CD4-positive, CD25-positive, alpha-beta regulatory T cell (primary cell): ENCODE data around the gene BLOC1S4. TPM values are rescaled to one million over a fixed set of nuclear protein-coding genes. Genes with fewer than 3 reads are reported as not detected.

ENCODE experiments used
- ATAC-seq, 2 donors: fragments of 150-1000 bp; cut with Tn5 transposase; one replicate each; pipeline ENCODE4 v1.10.0; 2021; ENCODE audit warnings: low read depth in 2 of 2, moderate number of reproducible peaks in 2 of 2, moderate library complexity in 1 of 2
- DNase-seq, 3 donors: peaks; one replicate each; pipeline versions ENCODE4 v3.0.0 to v3.0.0-alpha.2; 2012 to 2022; ENCODE audit warnings: mixed read lengths in 1 of 3
- H3K27ac ChIP-seq: one replicate; pipeline ENCODE4 v1.7.0; 2013; ENCODE audit warnings: mild to moderate bottlenecking, low read length; ENCODE audit not compliant: insufficient read depth, poor library complexity, severe bottlenecking
- H3K27me3 ChIP-seq: one replicate; pipeline ENCODE4 v1.7.0; 2013; ENCODE audit warnings: low read length; ENCODE audit not compliant: control insufficient read depth, insufficient read depth
- H3K36me3 ChIP-seq: one replicate; pipeline ENCODE4 v1.7.0; 2013; ENCODE audit warnings: mild to moderate bottlenecking, low read length, moderate library complexity; ENCODE audit not compliant: control insufficient read depth, insufficient read depth
- H3K4me1 ChIP-seq: 2 replicates; pipeline ENCODE4 v1.7.0; 2013; ENCODE audit warnings: mild to moderate bottlenecking, low read length; ENCODE audit not compliant: insufficient read depth, control insufficient read depth, poor library complexity, severe bottlenecking
- H3K4me3 ChIP-seq: one replicate; pipeline ENCODE4 v1.7.0; 2013; ENCODE audit warnings: low read depth, mild to moderate bottlenecking, low read length, moderate library complexity
- H3K9me3 ChIP-seq, 2 experiments: 1 replicate in 1 of 2; 2 replicates in 1 of 2; pipeline ENCODE4 v1.7.0; 2013; ENCODE audit warnings: low read length in 2 of 2, mild to moderate bottlenecking in 1 of 2, moderate library complexity in 1 of 2; ENCODE audit not compliant: control insufficient read depth in 2 of 2
- H3K27ac Mint-ChIP-seq, 3 donors: one replicate each; pipeline ENCODE4 v1.8.0; 2020 to 2022; ENCODE audit warnings: mild to moderate bottlenecking in 3 of 3, mixed read lengths in 3 of 3, moderate library complexity in 2 of 3
- H3K27me3 Mint-ChIP-seq: one replicate; pipeline ENCODE4 v1.8.0; 2022; ENCODE audit warnings: mild to moderate bottlenecking, mixed read lengths
- H3K36me3 Mint-ChIP-seq: one replicate; pipeline ENCODE4 v1.8.0; 2020; ENCODE audit warnings: mixed read lengths
- H3K4me1 Mint-ChIP-seq, 4 donors: one replicate each; pipeline ENCODE4 v1.8.0; 2020 to 2022; ENCODE audit warnings: mixed read lengths in 4 of 4, mild to moderate bottlenecking in 1 of 4
- H3K4me3 Mint-ChIP-seq, 4 donors: one replicate each; pipeline ENCODE4 v1.8.0; 2020 to 2022; ENCODE audit warnings: mild to moderate bottlenecking in 4 of 4, mixed read lengths in 4 of 4, moderate library complexity in 3 of 4
- H3K9me3 Mint-ChIP-seq, 7 donors: one replicate each; pipeline ENCODE4 v1.8.0; 2020 to 2022; ENCODE audit warnings: mixed read lengths in 7 of 7, mild to moderate bottlenecking in 3 of 7, moderate library complexity in 2 of 7
- polyA plus RNA-seq, 4 donors: library from polyadenylated mRNA; unstranded; fragments of 300-500 nt; fragmentation: Illumina TruSeq; gene quantifications; one replicate each; pipeline ENCODE4 v1.2.3, GENCODE V29; 2021
- total RNA-seq: library from RNA; stranded (reverse); gene quantifications from one replicate; pipeline ENCODE4 v1.2.3, GENCODE V29; 2022

BLOC1S4 gene
- total and polyA plus RNA-seq, 5 donors from 2014 or later = 27.5 to 103 (median 91.0) TPM

DNA sequence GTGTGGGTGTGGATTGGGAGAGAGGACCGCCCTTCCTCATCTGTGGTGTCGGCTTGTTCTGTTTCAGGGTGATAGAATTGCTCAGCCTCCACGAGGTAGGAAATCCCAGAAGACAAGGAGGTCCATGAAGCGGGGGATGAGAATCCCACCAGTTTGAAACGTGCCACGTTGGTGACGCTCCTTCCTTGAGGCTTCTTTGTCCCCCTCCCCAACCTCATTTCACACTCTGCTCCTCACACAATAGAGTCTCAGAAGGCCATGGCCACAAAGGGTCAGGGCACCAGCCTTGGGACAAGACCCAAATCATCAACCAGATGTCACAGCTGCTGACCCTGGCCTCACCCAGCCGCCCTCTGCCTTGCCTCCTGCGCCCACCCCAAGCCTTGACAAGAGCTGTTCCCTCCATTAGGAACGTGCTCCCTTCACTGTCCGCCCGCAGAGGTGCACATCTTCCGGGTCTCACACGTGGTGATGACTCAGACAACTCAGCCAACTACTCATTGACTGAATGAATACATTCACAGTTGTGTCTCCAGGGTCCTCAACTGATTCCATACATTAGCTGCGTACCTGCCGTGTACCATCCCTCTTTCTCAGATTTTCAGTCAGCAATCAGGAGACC is 18.3 kb downstream of the BLOC1S4 start:
- no peak overlapping the region for H3K27ac ChIP-seq
- Mint-ChIP-seq H3K9me3 (no peaks in the 10 kb centered on the region), H3K27me3 (peaks cover 11% of the 10 kb centered on the region), H3K4me3 (no peak overlapping the region), H3K27ac (peak overlapping the region in 1 of 3 donors; percentile 3), H3K36me3 (no peaks in the 10 kb centered on the region), H3K4me1 (peaks cover 0 to 11% (median 0%) of the 10 kb centered on the region in 4 donors)
- no peaks in the 10 kb centered on the region for H3K9me3 ChIP-seq
- ATAC-seq = no peak
- no peaks in the 10 kb centered on the region for H3K27me3 ChIP-seq
- no peaks in the 10 kb centered on the region for H3K4me1 ChIP-seq
- DNase-seq = no peak
- H3K36me3 ChIP-seq = no peaks in the 10 kb centered on the region
- H3K4me3 ChIP-seq = no peak overlapping the region

DNA sequence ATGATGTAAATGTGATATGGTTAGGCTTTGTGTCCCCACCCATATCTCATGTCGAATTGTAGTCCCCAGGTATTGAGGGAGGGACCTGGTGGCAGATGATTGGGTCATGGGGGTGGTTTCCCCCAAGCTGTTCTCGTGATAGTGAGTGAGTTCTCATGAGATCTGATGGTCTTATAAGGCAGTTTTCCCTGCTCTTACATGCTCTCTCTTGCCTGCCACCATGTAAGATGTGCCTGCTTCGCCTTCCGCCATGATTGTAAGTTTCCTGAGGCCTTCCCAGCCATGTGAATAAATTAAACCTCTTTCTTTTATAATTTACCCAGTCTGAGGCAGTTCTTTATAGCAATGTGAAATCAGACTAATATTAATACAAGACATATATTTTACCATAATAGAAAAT is 23.9 kb downstream of the BLOC1S4 start:
- no peak overlapping the region for H3K27ac Mint-ChIP-seq
- peaks cover 12% of the 10 kb centered on the region for H3K4me1 ChIP-seq
- no peaks in the 10 kb centered on the region for H3K36me3 ChIP-seq
- H3K27me3 ChIP-seq = no peaks in the 10 kb centered on the region
- no peak overlapping the region for H3K4me3 ChIP-seq
- ATAC-seq (no peak), DNase-seq (no peak)
- H3K27me3 Mint-ChIP-seq = peaks cover 19% of the 10 kb centered on the region
- no peak overlapping the region for H3K27ac ChIP-seq
- no peaks in the 10 kb centered on the region for H3K9me3 ChIP-seq
- peaks cover 0 to 6% (median 0%) of the 10 kb centered on the region in 7 donors for H3K9me3 Mint-ChIP-seq
- H3K4me1 Mint-ChIP-seq = peaks cover 0 to 7% (median 0%) of the 10 kb centered on the region in 4 donors
- H3K36me3 Mint-ChIP-seq = no peaks in the 10 kb centered on the region
- H3K4me3 Mint-ChIP-seq = no peak overlapping the region

DNA sequence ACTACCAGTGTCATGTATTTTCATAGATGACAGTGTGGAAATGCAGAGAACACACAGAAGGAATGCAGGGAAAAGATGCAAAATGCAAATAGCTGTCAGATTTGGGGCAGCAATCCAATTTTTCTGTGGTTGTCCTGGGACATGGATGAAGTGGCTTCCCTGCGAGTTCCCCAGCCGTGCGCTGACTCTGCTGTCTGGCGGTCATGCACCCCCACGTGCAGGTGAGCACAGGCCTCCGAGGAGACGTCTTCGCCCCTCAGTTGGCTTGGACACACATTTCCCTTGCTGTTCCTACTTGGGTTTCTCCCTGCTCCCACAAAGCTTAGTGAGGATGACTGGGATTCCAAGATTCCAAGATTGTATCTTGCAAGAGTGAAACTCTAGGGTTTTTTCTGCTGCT is 24.4 kb downstream of the BLOC1S4 start:
- Mint-ChIP-seq H3K36me3 (no peaks in the 10 kb centered on the region), H3K9me3 (peaks cover 0 to 6% (median 0%) of the 10 kb centered on the region in 7 donors), H3K27ac (no peak overlapping the region), H3K4me3 (no peak overlapping the region), H3K27me3 (peaks cover 17% of the 10 kb centered on the region), H3K4me1 (peaks cover 0 to 8% (median 0%) of the 10 kb centered on the region in 4 donors)
- H3K27me3 ChIP-seq = no peaks in the 10 kb centered on the region
- H3K36me3 ChIP-seq = no peaks in the 10 kb centered on the region
- ATAC-seq (no peak), DNase-seq (no peak)
- H3K4me1 ChIP-seq = peaks cover 12% of the 10 kb centered on the region
- H3K9me3 ChIP-seq = no peaks in the 10 kb centered on the region
- H3K27ac ChIP-seq = no peak overlapping the region
- no peak overlapping the region for H3K4me3 ChIP-seq

- Mint-ChIP-seq H3K36me3 (no peaks in the 10 kb centered on the region), H3K9me3 (peaks cover 0 to 6% (median 0%) of the 10 kb centered on the region in 7 donors), H3K4me3 (no peak overlapping the region), H3K4me1 (peaks cover 0 to 8% (median 0%) of the 10 kb centered on the region in 4 donors), H3K27me3 (peaks cover 14% of the 10 kb centered on the region), H3K27ac (no peak overlapping the region)
- Histone ChIP-seq H3K9me3 (no peaks in the 10 kb centered on the region), H3K36me3 (no peaks in the 10 kb centered on the region), H3K4me1 (peaks cover 12% of the 10 kb centered on the region), H3K27me3 (no peaks in the 10 kb centered on the region), H3K27ac (no peak overlapping the region), H3K4me3 (no peak overlapping the region)
- DNase-seq (peak in 1 of 3 donors; percentile 27), ATAC-seq (no peak)
Observed at GRCh38 chr4:6742507-6742906, 26.5 kb downstream of the BLOC1S4 start.

GRCh38 chr4:6742989-6743388 is 27.0 kb downstream of the BLOC1S4 start:
- peaks cover 0 to 8% (median 0%) of the 10 kb centered on the region in 4 donors for H3K4me1 Mint-ChIP-seq
- peaks cover 12% of the 10 kb centered on the region for H3K4me1 ChIP-seq
- H3K9me3 Mint-ChIP-seq = peaks cover 0 to 6% (median 0%) of the 10 kb centered on the region in 7 donors
- H3K27me3 Mint-ChIP-seq = peaks cover 9% of the 10 kb centered on the region
- no peaks in the 10 kb centered on the region for H3K36me3 Mint-ChIP-seq
- H3K4me3 ChIP-seq = no peak overlapping the region
- H3K27me3 ChIP-seq = no peaks in the 10 kb centered on the region
- DNase-seq (no peak), ATAC-seq (no peak)
- no peaks in the 10 kb centered on the region for H3K36me3 ChIP-seq
- no peak overlapping the region for H3K27ac ChIP-seq
- no peaks in the 10 kb centered on the region for H3K9me3 ChIP-seq
- no peak overlapping the region for H3K4me3 Mint-ChIP-seq
- no peak overlapping the region for H3K27ac Mint-ChIP-seq

GRCh38 chr4:6746721-6747293 is 30.8 kb downstream of the BLOC1S4 start:
- Mint-ChIP-seq H3K27me3 (no peaks in the 10 kb centered on the region), H3K9me3 (no peaks in the 10 kb centered on the region), H3K27ac (no peak overlapping the region), H3K36me3 (no peaks in the 10 kb centered on the region), H3K4me3 (no peak overlapping the region), H3K4me1 (peaks cover 0 to 13% (median 7%) of the 10 kb centered on the region in 4 donors)
- H3K36me3 ChIP-seq = no peaks in the 10 kb centered on the region
- DNase-seq = no peak
- no peaks in the 10 kb centered on the region for H3K27me3 ChIP-seq
- H3K4me1 ChIP-seq = peaks cover 20% of the 10 kb centered on the region
- H3K27ac ChIP-seq = no peak overlapping the region
- ATAC-seq = no peak
- no peak overlapping the region for H3K4me3 ChIP-seq
- H3K9me3 ChIP-seq = no peaks in the 10 kb centered on the region

DNA sequence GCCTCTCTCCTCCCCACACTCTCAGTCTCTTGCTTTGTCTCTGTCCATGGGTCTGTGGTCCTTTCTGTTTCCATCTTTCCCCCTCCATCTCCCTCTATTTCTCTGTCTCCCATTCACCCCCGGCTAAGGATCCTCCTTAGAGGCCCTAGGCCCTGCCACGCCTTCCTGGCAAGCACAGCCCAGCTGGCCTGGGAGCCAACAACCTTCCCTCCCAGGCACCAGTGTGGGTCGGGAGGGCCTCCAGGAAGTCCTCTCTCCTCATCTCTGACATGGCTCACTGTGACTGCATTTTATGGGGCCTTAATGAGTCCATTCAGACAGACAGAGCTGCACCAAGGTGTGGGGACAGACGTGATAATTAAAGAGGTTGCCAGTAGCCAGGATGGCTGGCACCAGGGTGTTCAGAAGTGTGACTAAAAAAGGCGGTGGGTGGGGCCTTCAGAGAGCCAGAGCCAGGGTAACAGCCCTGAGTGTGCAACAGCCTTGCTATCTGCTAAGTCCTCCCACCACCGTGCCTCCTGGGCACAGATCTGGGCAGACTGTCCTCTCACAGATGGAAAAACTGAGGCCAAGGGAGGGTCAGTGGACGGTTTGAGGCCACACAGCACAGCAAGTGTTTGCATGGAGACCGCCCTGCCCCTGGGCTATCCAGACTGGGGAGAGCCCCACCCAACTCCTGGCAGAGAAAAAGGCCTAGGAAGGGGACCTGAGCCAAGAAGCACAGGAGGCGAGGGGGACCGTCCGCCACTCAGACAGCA is 31.5 kb downstream of the BLOC1S4 start:
- no peak overlapping the region for H3K27ac ChIP-seq
- no peaks in the 10 kb centered on the region for H3K36me3 Mint-ChIP-seq
- H3K4me1 ChIP-seq = peaks cover 20% of the 10 kb centered on the region
- H3K27me3 Mint-ChIP-seq = no peaks in the 10 kb centered on the region
- DNase-seq (no peak), ATAC-seq (no peak)
- H3K9me3 ChIP-seq = no peaks in the 10 kb centered on the region
- peak overlapping the region in 1 of 3 donors; percentile 15 for H3K27ac Mint-ChIP-seq
- no peaks in the 10 kb centered on the region for H3K36me3 ChIP-seq
- no peaks in the 10 kb centered on the region for H3K9me3 Mint-ChIP-seq
- no peak overlapping the region for H3K4me3 Mint-ChIP-seq
- H3K27me3 ChIP-seq = no peaks in the 10 kb centered on the region
- peaks cover 0 to 14% (median 10%) of the 10 kb centered on the region in 4 donors for H3K4me1 Mint-ChIP-seq
- H3K4me3 ChIP-seq = no peak overlapping the region
